GM19035 (cell line): ENCODE results near the gene CRMP1.

ENCODE experiments used
- ATAC-seq: cut with Tn5 transposase; IDR thresholded peaks from one replicate; pipeline ENCODE4 v1.9.1; 2021; ENCODE audit not compliant: unreplicated experiment

CRMP1 gene

GRCh38 chr4:5921101-5921980 lies 28.5 kb upstream of the CRMP1 start:
- ATAC-seq = no peak

DNA sequence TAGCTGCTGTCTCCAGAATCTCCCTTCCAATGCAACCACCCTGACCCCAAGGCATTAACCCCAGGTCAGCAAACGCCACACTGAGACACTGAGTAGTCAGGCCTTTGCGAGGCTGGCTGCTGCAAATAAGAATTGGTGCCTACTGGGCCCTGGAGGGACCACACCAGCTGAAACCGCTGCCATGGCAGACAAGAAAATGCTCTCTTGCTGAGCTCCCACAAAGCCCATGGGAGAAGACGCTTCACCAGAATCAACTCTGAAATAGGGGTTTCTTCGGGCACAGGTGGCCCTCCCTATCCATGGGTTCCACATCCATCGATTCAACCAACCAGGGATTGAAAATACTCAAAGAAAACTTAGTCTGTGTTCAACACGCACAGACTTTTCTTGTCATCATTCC lies 26.7 kb upstream of the CRMP1 start:
- no peak for ATAC-seq

- no peak for ATAC-seq
These were observed 26.2 kb upstream of the CRMP1 start for GRCh38 chr4:5919044-5919443.

- no peak for ATAC-seq
These were observed 25.6 kb upstream of the CRMP1 start for GRCh38 chr4:5918331-5918985.

DNA sequence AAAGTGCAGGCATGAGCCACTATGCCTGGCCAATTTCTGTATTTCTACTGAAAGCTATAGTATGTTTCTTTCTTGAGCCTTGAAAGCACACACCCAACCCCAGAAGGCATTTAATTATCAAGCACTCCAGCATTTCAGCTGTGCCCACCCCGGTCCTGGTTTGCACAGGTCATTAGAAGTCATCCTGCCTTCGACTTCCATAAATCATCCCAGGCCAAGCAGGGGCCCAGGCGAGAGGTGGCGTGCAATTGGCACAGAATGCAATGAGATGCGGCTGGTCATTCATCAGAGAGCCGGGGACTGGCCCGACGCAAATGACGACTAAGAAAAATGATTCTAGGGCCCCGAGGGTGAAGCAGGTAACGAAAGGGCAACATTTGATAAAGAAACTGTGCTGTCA lies 24.8 kb upstream of the CRMP1 start:
- no peak for ATAC-seq

- ATAC-seq = no peak
These were observed 23.3 kb upstream of the CRMP1 start for GRCh38 chr4:5916229-5916628.

DNA sequence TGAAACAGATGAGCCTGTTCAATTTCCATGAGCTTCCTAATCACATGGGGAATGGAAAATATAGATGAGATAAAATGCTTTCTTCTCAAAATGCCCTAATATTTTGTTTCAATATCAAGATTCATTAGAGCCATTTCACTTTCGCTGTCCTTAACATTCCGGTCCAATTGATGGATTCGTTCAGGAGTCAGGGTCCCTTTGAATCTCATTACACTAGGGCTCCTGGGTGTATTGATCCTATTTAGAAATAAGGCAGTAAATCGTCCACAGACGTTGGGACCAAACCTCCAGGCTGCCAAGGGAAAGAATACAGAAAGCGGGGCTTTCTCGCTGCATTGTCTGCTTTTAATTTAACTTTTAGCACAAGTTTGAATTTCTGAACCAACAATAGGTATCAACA lies 20.6 kb upstream of the CRMP1 start:
- ATAC-seq = no peak

DNA sequence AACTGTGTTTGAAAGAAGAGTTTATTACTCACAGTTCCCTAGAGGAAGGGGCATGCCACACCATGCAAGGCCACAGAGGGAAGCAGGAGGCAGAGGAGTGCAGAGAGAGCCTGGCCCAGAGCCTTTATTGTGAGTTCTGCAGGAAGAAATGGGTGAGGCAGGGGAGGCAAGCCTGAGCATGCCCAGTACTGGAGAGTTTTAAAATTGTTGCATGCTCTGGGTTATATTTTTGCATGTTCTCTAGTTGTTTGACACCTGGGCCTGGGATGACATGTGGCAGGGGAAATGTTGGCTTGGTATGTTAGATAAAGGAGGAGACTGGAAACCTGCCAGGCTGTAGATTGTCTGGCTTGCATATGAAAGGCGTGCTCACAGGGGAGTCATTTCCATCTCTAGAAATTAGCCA lies 19.7 kb upstream of the CRMP1 start:
- no peak for ATAC-seq

- ATAC-seq = no peak
These were observed 16.1 kb upstream of the CRMP1 start for GRCh38 chr4:5908876-5909427.

GRCh38 chr4:5906191-5906590 lies 13.3 kb upstream of the CRMP1 start:
- ATAC-seq = no peak

DNA sequence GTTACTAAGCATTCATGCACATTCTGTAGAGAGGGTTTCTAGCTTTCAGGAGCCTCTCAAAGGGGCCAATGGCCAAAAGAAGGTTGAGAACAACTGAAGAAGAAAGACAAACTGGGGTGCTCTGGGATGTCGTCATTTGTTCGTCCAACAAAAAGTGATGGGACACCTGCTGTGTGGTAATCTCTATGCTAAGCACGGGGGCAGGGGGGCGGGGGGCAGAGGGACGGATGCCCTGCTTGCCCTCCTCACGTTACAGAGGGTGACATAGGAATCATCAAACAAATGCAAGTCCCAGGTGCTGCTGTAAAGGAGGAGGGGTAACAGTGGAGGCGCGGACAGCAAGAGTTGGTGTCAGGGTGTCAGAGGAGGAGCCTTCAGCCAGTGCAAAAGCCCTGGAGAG lies 12.8 kb upstream of the CRMP1 start:
- ATAC-seq = no peak

DNA sequence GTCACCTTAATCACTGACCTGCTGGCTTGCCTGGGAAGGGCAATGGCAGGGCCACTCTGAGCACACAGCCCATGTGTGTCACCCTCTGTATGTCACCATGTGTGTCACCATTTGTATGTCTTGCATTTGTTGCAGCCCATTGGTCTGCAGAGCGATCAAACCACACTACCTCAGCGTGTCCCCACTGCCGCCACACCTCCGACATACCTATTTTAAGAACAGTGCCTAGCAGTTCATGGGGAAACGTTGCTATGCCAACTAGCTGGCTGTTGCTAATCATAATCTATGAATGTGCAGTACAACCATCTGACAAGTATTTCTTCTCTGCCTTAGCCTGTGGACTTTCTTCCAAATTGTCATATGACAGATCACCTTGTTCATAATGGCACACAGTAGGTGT lies 8.0 kb upstream of the CRMP1 start:
- no peak for ATAC-seq

GRCh38 chr4:5899881-5900280 lies 7.0 kb upstream of the CRMP1 start:
- no peak for ATAC-seq

- ATAC-seq = no peak
These were observed 6.5 kb upstream of the CRMP1 start for GRCh38 chr4:5899396-5899795.

DNA sequence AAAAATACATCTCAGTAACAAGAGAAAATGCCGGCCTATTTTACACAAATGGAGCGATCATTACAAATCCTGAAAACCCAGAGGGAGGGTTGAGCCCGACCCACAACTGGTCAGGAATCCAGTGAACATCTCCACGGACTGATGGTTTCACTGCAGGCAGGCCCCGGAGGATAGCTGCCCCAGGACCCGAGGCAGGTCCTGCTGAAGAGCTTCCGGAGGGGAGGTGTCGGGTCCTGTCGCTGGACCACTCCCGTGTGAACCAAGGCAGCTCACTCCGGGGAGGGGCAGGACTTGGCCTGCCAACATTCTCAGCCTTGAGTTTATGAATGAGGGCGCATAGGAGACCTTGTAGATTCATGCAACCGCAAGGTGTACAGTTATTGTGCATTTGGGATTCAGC lies 4.8 kb upstream of the CRMP1 start:
- no peak for ATAC-seq

DNA sequence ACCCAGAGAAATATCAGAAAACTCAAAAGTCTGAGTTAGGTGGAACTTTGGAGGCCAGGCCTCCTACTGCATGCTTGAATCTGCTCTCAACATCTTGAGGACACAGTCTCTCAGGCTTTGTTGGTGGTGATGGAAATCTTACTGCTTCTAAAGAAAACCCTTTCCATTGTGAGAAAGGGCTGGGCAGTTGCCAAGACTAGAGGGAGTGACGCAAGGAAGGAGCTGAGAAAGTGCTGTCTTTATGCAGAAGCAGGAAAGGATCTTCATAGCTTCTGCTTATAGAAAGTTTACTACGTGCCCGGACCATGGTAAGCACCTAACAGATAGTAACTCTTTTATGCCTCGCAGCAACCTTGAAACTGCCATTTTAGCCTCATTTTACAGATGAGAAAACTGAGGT lies 2.4 kb upstream of the CRMP1 start:
- no peak for ATAC-seq

GRCh38 chr4:5894266-5894665 lies 1.4 kb upstream of the CRMP1 start:
- ATAC-seq = no peak

GRCh38 chr4:5893591-5893990 lies 705 bp upstream of the CRMP1 start:
- no peak for ATAC-seq

- ATAC-seq = no peak
These were observed 423 bp downstream of the CRMP1 start for GRCh38 chr4:5892323-5893003.

- ATAC-seq = no peak
These were observed 1.1 kb downstream of the CRMP1 start for GRCh38 chr4:5891563-5892322.
